Glutamatergic neuron (in vitro differentiated cells): Measurements from ENCODE around the gene PPP2R5C. TPM values are rescaled to one million over a fixed set of nuclear protein-coding genes. Genes with fewer than 3 reads are reported as not detected.

Experiments used
- DNase-seq: peaks from one replicate; pipeline ENCODE4 v3.0.0; 2022
- H3K27ac Mint-ChIP-seq: one replicate; pipeline ENCODE4 v1.8.0; 2020; ENCODE audit warnings: mild to moderate bottlenecking, mixed read lengths, inconsistent platforms; ENCODE audit not compliant: unreplicated experiment
- H3K27me3 Mint-ChIP-seq: one replicate; pipeline ENCODE4 v1.8.0; 2020; ENCODE audit warnings: mild to moderate bottlenecking, moderate library complexity, mixed read lengths, inconsistent platforms; ENCODE audit not compliant: unreplicated experiment
- H3K36me3 Mint-ChIP-seq: one replicate; pipeline ENCODE4 v1.8.0; 2020; ENCODE audit warnings: mild to moderate bottlenecking, mixed read lengths, inconsistent platforms; ENCODE audit not compliant: unreplicated experiment
- H3K4me1 Mint-ChIP-seq: one replicate; pipeline ENCODE4 v1.8.0; 2020; ENCODE audit warnings: mild to moderate bottlenecking, low read depth, mixed read lengths, inconsistent platforms; ENCODE audit not compliant: unreplicated experiment
- H3K4me3 Mint-ChIP-seq: one replicate; pipeline ENCODE4 v1.8.0; 2020; ENCODE audit warnings: mild to moderate bottlenecking, mixed read lengths, inconsistent platforms; ENCODE audit not compliant: unreplicated experiment
- H3K9me3 Mint-ChIP-seq: one replicate; pipeline ENCODE4 v1.8.0; 2020; ENCODE audit warnings: mild to moderate bottlenecking, moderate library complexity, mixed read lengths, inconsistent platforms; ENCODE audit not compliant: unreplicated experiment
- total RNA-seq: library from RNA; stranded (reverse); fragmentation: NEBNext Ultra II Directional; extraction: Animal tissue kit (Norgen Biotek cat#: 25700); gene quantifications from one replicate; pipeline ENCODE4 v1.2.1, GENCODE V29; 2021; ENCODE audit not compliant: unreplicated experiment
- TF ChIP-seq, protein P1 (sequence below): fragments of 200-600 bp; sonication (generic); IDR thresholded peaks from one replicate; pipeline ENCODE4 v1.5.0; 2021; ENCODE audit not compliant: partially characterized antibody, unreplicated experiment

PPP2R5C gene
- total RNA-seq, 1 donor from 2014 or later: 116 TPM

DNA sequence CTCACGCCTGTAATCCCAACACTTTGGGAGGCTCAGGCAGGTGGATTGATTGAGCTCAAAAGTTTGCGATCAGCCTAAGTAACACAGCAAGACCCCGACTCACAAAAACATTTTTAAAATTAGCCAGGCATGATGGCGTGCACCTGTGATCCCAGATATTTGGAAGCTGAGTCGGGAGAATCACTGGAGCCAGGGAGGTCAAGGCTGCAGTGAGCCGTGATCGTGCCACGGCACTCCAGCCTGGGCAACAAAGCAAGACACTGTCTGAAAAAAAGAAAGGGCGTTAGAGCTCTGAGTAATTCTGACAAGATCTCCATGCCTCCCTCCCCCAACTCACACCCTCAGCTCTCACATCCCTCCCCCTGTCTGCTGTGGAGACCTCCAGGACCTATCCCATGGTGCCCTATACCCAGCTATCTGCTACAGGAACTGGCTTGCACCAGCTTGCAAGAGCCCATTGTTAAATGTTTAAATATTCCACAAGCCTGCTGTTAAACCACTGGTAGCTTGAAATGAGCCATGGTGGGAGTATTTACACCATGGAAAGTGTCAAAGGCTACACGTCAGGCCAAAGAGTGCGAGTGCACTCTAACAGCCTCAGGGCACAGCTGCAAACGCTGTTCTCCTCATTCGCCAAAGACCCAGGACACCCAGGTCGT, 35.1 kb upstream of the PPP2R5C start:
- no peaks in the 10 kb centered on the region for H3K9me3 Mint-ChIP-seq
- no peak overlapping the region for H3K4me3 Mint-ChIP-seq
- no peaks in the 10 kb centered on the region for H3K36me3 Mint-ChIP-seq
- TF ChIP-seq, protein P1, sequence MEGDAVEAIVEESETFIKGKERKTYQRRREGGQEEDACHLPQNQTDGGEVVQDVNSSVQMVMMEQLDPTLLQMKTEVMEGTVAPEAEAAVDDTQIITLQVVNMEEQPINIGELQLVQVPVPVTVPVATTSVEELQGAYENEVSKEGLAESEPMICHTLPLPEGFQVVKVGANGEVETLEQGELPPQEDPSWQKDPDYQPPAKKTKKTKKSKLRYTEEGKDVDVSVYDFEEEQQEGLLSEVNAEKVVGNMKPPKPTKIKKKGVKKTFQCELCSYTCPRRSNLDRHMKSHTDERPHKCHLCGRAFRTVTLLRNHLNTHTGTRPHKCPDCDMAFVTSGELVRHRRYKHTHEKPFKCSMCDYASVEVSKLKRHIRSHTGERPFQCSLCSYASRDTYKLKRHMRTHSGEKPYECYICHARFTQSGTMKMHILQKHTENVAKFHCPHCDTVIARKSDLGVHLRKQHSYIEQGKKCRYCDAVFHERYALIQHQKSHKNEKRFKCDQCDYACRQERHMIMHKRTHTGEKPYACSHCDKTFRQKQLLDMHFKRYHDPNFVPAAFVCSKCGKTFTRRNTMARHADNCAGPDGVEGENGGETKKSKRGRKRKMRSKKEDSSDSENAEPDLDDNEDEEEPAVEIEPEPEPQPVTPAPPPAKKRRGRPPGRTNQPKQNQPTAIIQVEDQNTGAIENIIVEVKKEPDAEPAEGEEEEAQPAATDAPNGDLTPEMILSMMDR: no peak
- DNase-seq: no peak
- no peak overlapping the region for H3K27ac Mint-ChIP-seq
- peaks cover 6% of the 10 kb centered on the region for H3K27me3 Mint-ChIP-seq
- peaks cover 5% of the 10 kb centered on the region for H3K4me1 Mint-ChIP-seq

DNA sequence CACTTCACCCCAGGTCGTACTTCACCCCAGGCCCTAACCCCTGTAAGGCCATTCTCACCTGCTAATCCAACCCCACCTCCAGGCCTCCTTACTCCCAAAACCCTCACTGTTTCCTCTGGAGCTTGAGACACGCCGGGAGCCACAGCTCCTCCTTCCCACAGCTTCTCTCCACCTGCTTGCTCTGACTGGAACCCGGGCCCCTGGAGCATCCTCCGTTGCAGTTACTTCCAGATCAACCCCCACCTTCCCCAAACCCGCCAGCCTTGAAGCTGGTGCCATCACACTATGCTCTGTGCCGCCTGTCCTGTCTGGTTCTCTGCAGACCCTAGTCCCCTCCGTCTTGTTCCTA, 34.6 kb upstream of the PPP2R5C start:
- Mint-ChIP-seq H3K4me3 (no peak overlapping the region), H3K36me3 (no peaks in the 10 kb centered on the region), H3K27me3 (peaks cover 6% of the 10 kb centered on the region), H3K27ac (no peak overlapping the region), H3K4me1 (peaks cover 5% of the 10 kb centered on the region), H3K9me3 (no peaks in the 10 kb centered on the region)
- TF ChIP-seq, protein P1: no peak
- DNase-seq: no peak

DNA sequence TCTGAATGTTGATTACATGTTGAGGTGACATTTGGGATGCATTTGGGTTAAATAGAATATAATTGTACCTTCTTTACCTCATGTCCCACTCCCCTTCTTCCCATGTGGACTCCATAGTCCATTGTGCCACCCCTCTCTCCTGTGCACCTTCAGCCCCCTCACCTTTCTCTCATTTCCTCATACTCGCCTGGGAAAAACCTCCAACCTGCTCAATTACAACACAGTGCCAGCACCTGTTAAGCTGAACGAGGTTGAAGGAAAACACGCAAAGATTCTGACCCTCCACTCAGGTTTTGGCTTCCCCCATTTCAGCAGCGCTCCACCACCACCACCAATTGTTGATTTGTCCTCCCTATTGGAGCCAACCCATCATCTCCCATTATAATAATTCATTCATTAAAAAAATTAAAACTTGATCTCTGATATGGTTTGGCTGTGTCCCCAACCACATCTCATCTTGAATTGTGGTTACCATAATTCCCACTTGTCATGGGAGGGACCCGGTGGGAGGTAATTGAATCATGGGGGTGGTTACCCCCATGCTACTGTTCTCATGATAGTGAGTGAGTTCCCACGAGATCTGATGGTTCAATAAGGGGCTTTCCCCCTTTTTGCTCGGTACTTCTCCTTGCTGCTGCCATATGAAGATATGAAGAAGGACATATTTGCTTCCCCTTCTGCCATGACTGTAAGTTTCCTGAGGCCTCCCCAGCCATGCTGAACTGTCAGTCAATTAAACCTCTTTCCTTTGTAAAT, 33.7 kb upstream of the PPP2R5C start:
- no peak overlapping the region for H3K4me3 Mint-ChIP-seq
- TF ChIP-seq, protein P1: no peak
- H3K27me3 Mint-ChIP-seq: peaks cover 6% of the 10 kb centered on the region
- H3K27ac Mint-ChIP-seq: no peak overlapping the region
- H3K36me3 Mint-ChIP-seq: no peaks in the 10 kb centered on the region
- DNase-seq: no peak
- H3K4me1 Mint-ChIP-seq: peaks cover 5% of the 10 kb centered on the region
- no peaks in the 10 kb centered on the region for H3K9me3 Mint-ChIP-seq

- no peak overlapping the region for H3K4me3 Mint-ChIP-seq
These were observed 33.2 kb upstream of the PPP2R5C start for GRCh38 chr14:101728367-101728742.

More at GRCh38 chr14:101728367-101728742, 33.2 kb upstream of the PPP2R5C start:
- TF ChIP-seq, protein P1: no peak
- Mint-ChIP-seq H3K9me3 (no peaks in the 10 kb centered on the region), H3K27ac (no peak overlapping the region), H3K36me3 (no peaks in the 10 kb centered on the region), H3K4me1 (peaks cover 5% of the 10 kb centered on the region), H3K27me3 (peaks cover 6% of the 10 kb centered on the region)
- no peak for DNase-seq
